BLaER1 treated with 17β-estradiol and CSF1 and Interleukin-3, amounts not matched to agents 10 nM and 100 nM (cell line): ENCODE results near the gene SMIM35.

ENCODE experiments used
- H3K27ac ChIP-seq, 11 experiments: shearing (Covaris generic); formaldehyde crosslinking; 2 replicates each; pipeline ENCODE4 v1.8.1; 2022
- H3K27me3 ChIP-seq, 11 experiments: shearing (Covaris generic); formaldehyde crosslinking; 2 replicates each; pipeline ENCODE4 v1.8.1; 2022
- H3K36me3 ChIP-seq, 11 experiments: shearing (Covaris generic); formaldehyde crosslinking; 2 replicates each; pipeline ENCODE4 v1.8.1; 2022
- H3K4me1 ChIP-seq, 10 experiments: shearing (Covaris generic); formaldehyde crosslinking; 2 replicates each; pipeline ENCODE4 v1.8.1; 2022
- H3K4me2 ChIP-seq, 11 experiments: shearing (Covaris generic); formaldehyde crosslinking; 2 replicates each; pipeline ENCODE4 v1.8.1; 2022
- H3K4me3 ChIP-seq, 10 experiments: shearing (Covaris generic); formaldehyde crosslinking; 2 replicates each; pipeline ENCODE4 v1.8.1; 2022
- H3K9ac ChIP-seq, 11 experiments: shearing (Covaris generic); formaldehyde crosslinking; 2 replicates each; pipeline ENCODE4 v1.8.1; 2022
- H3K9me3 ChIP-seq, 11 experiments: shearing (Covaris generic); formaldehyde crosslinking; replicated peaks in 1 of 11; 2 replicates each; pipeline ENCODE4 v1.8.1; 2022
- H4K20me1 ChIP-seq, 11 experiments: shearing (Covaris generic); formaldehyde crosslinking; 2 replicates each; pipeline ENCODE4 v1.8.1; 2022
- Cebpa-rat ChIP-seq, 11 experiments: shearing (Covaris generic); IDR thresholded peaks; 2 replicates each; pipeline ENCODE4 v1.8.1; 2022

SMIM35 gene

GRCh38 chr11:118001494-118001971 is 85.2 kb downstream of the SMIM35 start:
- TF ChIP-seq Cebpa-rat (IDR thresholded peaks at IDR 0.05) = no peak
- Histone ChIP-seq H3K4me1 (peaks cover 23 to 100% (median 43%) of the 10 kb centered on the region in 10 experiments), H4K20me1 (peaks cover 0 to 45% (median 0%) of the 10 kb centered on the region in 11 experiments; a peak in 2 of 22 replicates), H3K9ac (peak overlapping the region in 3 of 11 experiments; percentile 73 to 74 (median 74); a peak in 7 of 22 replicates), H3K4me2 (peak overlapping the region; percentile 64 to 100 (median 86)), H3K36me3 (peaks cover 0 to 51% (median 0%) of the 10 kb centered on the region in 11 experiments; a peak in 6 of 22 replicates), H3K27ac (peak overlapping the region in 7 of 11 experiments; percentile 70 to 91 (median 84); a peak in 12 of 22 replicates), H3K4me3 (no peak overlapping the region), H3K9me3 (peaks cover 0 to 9% (median 4%) of the 10 kb centered on the region in 11 experiments; a peak in 9 of 22 replicates), H3K27me3 (no peaks in the 10 kb centered on the region)

- H3K36me3 ChIP-seq = peaks cover 0 to 58% (median 0%) of the 10 kb centered on the region in 11 experiments; a peak in 7 of 22 replicates
- H3K27me3 ChIP-seq = no peaks in the 10 kb centered on the region
- H3K4me3 ChIP-seq = no peak overlapping the region
- H4K20me1 ChIP-seq = peaks cover 0 to 52% (median 0%) of the 10 kb centered on the region in 11 experiments; a peak in 2 of 22 replicates
- peak overlapping the region in 2 of 11 experiments; percentile 73 to 74; a peak in 4 of 22 replicates for H3K9ac ChIP-seq
- peaks cover 22 to 100% (median 37%) of the 10 kb centered on the region in 10 experiments for H3K4me1 ChIP-seq
- no peak for TF ChIP-seq Cebpa-rat (IDR thresholded peaks at IDR 0.05)
- H3K27ac ChIP-seq = peak overlapping the region in 3 of 11 experiments; percentile 82 to 91 (median 89); a peak in 6 of 22 replicates
- H3K4me2 ChIP-seq = peak overlapping the region in 4 of 11 experiments; percentile 95 to 100 (median 98); a peak in 8 of 22 replicates
- peaks cover 0 to 9% (median 4%) of the 10 kb centered on the region in 11 experiments; a peak in 9 of 22 replicates for H3K9me3 ChIP-seq
These were observed 85.9 kb downstream of the SMIM35 start for GRCh38 chr11:118000850-118001228.

GRCh38 chr11:118000067-118000849 is 86.5 kb downstream of the SMIM35 start:
- H3K4me2 ChIP-seq = peak overlapping the region in 4 of 11 experiments; percentile 6 to 100 (median 98); a peak in 6 of 22 replicates
- H3K27me3 ChIP-seq = no peaks in the 10 kb centered on the region
- peaks cover 0 to 9% (median 4%) of the 10 kb centered on the region in 11 experiments; a peak in 9 of 22 replicates for H3K9me3 ChIP-seq
- peaks cover 0 to 58% (median 0%) of the 10 kb centered on the region in 11 experiments; a peak in 2 of 22 replicates for H4K20me1 ChIP-seq
- peaks cover 22 to 100% (median 35%) of the 10 kb centered on the region in 10 experiments for H3K4me1 ChIP-seq
- peaks cover 0 to 64% (median 0%) of the 10 kb centered on the region in 11 experiments; a peak in 7 of 22 replicates for H3K36me3 ChIP-seq
- no peak for TF ChIP-seq Cebpa-rat (IDR thresholded peaks at IDR 0.05)
- H3K9ac ChIP-seq = peak overlapping the region in 2 of 11 experiments; percentile 73 to 74; a peak in 4 of 22 replicates
- H3K27ac ChIP-seq = peak overlapping the region in 3 of 11 experiments; percentile 82 to 91 (median 89); a peak in 5 of 22 replicates
- no peak overlapping the region for H3K4me3 ChIP-seq

GRCh38 chr11:117999354-117999993 is 87.3 kb downstream of the SMIM35 start:
- H3K27me3 ChIP-seq = no peaks in the 10 kb centered on the region
- H4K20me1 ChIP-seq = peaks cover 0 to 65% (median 0%) of the 10 kb centered on the region in 11 experiments; a peak in 2 of 22 replicates
- H3K9ac ChIP-seq = peak overlapping the region in 2 of 11 experiments; percentile 58 to 74; a peak in 3 of 22 replicates
- peak overlapping the region in 2 of 11 experiments; percentile 82 to 89; a peak in 3 of 22 replicates for H3K27ac ChIP-seq
- H3K4me3 ChIP-seq = no peak overlapping the region; a peak in 1 of 20 replicates
- H3K9me3 ChIP-seq = peaks cover 0 to 9% (median 4%) of the 10 kb centered on the region in 11 experiments; a peak in 9 of 22 replicates
- peak overlapping the region in 3 of 11 experiments; percentile 96 to 100 (median 99); a peak in 6 of 22 replicates for H3K4me2 ChIP-seq
- H3K4me1 ChIP-seq = peaks cover 22 to 100% (median 33%) of the 10 kb centered on the region in 10 experiments
- TF ChIP-seq Cebpa-rat (IDR thresholded peaks at IDR 0.05) = no peak
- peaks cover 0 to 71% (median 0%) of the 10 kb centered on the region in 11 experiments; a peak in 7 of 22 replicates for H3K36me3 ChIP-seq

- Histone ChIP-seq H3K36me3 (peaks cover 0 to 78% (median 0%) of the 10 kb centered on the region in 11 experiments; a peak in 7 of 22 replicates), H3K27ac (peak overlapping the region in 2 of 11 experiments; percentile 82 to 89; a peak in 4 of 22 replicates), H3K4me1 (peaks cover 22 to 100% (median 36%) of the 10 kb centered on the region in 10 experiments), H3K4me2 (peak overlapping the region in 2 of 11 experiments; percentile 99 to 100; a peak in 5 of 22 replicates), H4K20me1 (peaks cover 0 to 71% (median 0%) of the 10 kb centered on the region in 11 experiments; a peak in 2 of 22 replicates), H3K27me3 (no peaks in the 10 kb centered on the region), H3K9ac (peak overlapping the region in 2 of 11 experiments; percentile 58 to 74; a peak in 3 of 22 replicates), H3K4me3 (no peak overlapping the region; a peak in 1 of 20 replicates), H3K9me3 (peaks cover 0 to 3% (median 1%) of the 10 kb centered on the region in 11 experiments; a peak in 9 of 22 replicates)
- TF ChIP-seq Cebpa-rat (IDR thresholded peaks at IDR 0.05) = no peak
These were observed 88.0 kb downstream of the SMIM35 start for GRCh38 chr11:117998664-117999353.

GRCh38 chr11:117997823-117998579 is 88.8 kb downstream of the SMIM35 start:
- Histone ChIP-seq H3K9ac (peak overlapping the region in 1 of 11 experiments; percentile 58; a peak in 1 of 22 replicates), H3K27ac (peak overlapping the region in 2 of 11 experiments; percentile 82 to 89; a peak in 3 of 22 replicates), H3K4me2 (peak overlapping the region in 2 of 11 experiments; percentile 99 to 100; a peak in 4 of 22 replicates), H3K36me3 (peaks cover 0 to 86% (median 0%) of the 10 kb centered on the region in 11 experiments; a peak in 7 of 22 replicates), H3K27me3 (no peaks in the 10 kb centered on the region), H3K4me3 (no peak overlapping the region), H4K20me1 (peaks cover 0 to 79% (median 0%) of the 10 kb centered on the region in 11 experiments; a peak in 3 of 22 replicates), H3K9me3 (no peaks in the 10 kb centered on the region), H3K4me1 (peaks cover 16 to 100% (median 31%) of the 10 kb centered on the region in 10 experiments)
- no peak for TF ChIP-seq Cebpa-rat (IDR thresholded peaks at IDR 0.05)

- H3K36me3 ChIP-seq = peaks cover 0 to 92% (median 0%) of the 10 kb centered on the region in 11 experiments; a peak in 7 of 22 replicates
- H3K9ac ChIP-seq = 0 out of 22 replicates have a peak overlapping the region, but pooled peaks of 1 of the 11 experiments have one; percentile 12
- no peak overlapping the region for H3K27ac ChIP-seq
- H3K9me3 ChIP-seq = no peaks in the 10 kb centered on the region
- H3K4me2 ChIP-seq = peak overlapping the region in 2 of 11 experiments; percentile 99 to 100; a peak in 4 of 22 replicates
- H3K4me1 ChIP-seq = peaks cover 10 to 100% (median 25%) of the 10 kb centered on the region in 10 experiments
- H3K27me3 ChIP-seq = no peaks in the 10 kb centered on the region
- H4K20me1 ChIP-seq = peaks cover 0 to 85% (median 0%) of the 10 kb centered on the region in 11 experiments; a peak in 3 of 22 replicates
- no peak for TF ChIP-seq Cebpa-rat (IDR thresholded peaks at IDR 0.05)
- no peak overlapping the region for H3K4me3 ChIP-seq
These were observed 89.4 kb downstream of the SMIM35 start for GRCh38 chr11:117997406-117997805.
